HepG2 (cell line): ENCODE data around the gene TAF3. TPM values are rescaled to one million over a fixed set of nuclear protein-coding genes. Genes with fewer than 3 reads are reported as not detected.
A peak's percentile ranks its signal among the peaks of the same experiment; 100 is the strongest.

Source experiments
- BRD4 ChIP-seq: sonication (generic); formaldehyde crosslinking; IDR thresholded peaks from 2 replicates; pipeline ENCODE4 v1.4.0; 2020; ENCODE audit warnings: missing genetic modification reagents
- CBFB ChIP-seq: sonication (generic); formaldehyde crosslinking; IDR thresholded peaks from 2 replicates; pipeline ENCODE4 v1.4.0; 2020; ENCODE audit warnings: missing genetic modification reagents
- HHEX ChIP-seq: IDR thresholded peaks from 2 replicates; pipeline ENCODE4 v1.6.1; 2016; ENCODE audit warnings: control low read depth
- HOXA9 ChIP-seq: sonication (generic); formaldehyde crosslinking; IDR thresholded peaks from 2 replicates; pipeline ENCODE4 v1.8.1; 2022; ENCODE audit warnings: missing genetic modification reagents, mild to moderate bottlenecking, moderate library complexity, borderline replicate concordance
- KAT8 ChIP-seq: IDR thresholded peaks from 2 replicates; pipeline ENCODE4 v1.6.1; 2016; ENCODE audit warnings: missing genetic modification reagents, missing compliant biosample characterization
- KMT2A ChIP-seq: sonication (generic); formaldehyde crosslinking; IDR thresholded peaks from 2 replicates; pipeline ENCODE4 v1.4.0; 2020; ENCODE audit warnings: missing genetic modification reagents
- MED8 ChIP-seq: sonication (generic); formaldehyde crosslinking; IDR thresholded peaks from 2 replicates; pipeline ENCODE4 v1.8.1; 2023; ENCODE audit warnings: mild to moderate bottlenecking, missing genetic modification reagents; ENCODE audit not compliant: insufficient replicate concordance
- MIXL1 ChIP-seq: IDR thresholded peaks from 2 replicates; pipeline ENCODE4 v1.6.1; 2016
- NCOA2 ChIP-seq: sonication (generic); formaldehyde crosslinking; IDR thresholded peaks from 2 replicates; pipeline ENCODE4 v1.8.0; 2022; ENCODE audit warnings: inconsistent platforms
- NR2F1 ChIP-seq, 2 experiments: fragments of 450-650 bp in 1 of 2; formaldehyde crosslinking in 1 of 2; IDR thresholded peaks; 2 replicates each; pipeline versions ENCODE4 v1.5.0 to v1.6.1; 2016 to 2020; ENCODE audit warnings: mild to moderate bottlenecking in 1 of 2, missing compliant biosample characterization in 1 of 2, missing genetic modification reagents in 1 of 2, moderate library complexity in 1 of 2
- PBX2 ChIP-seq: IDR thresholded peaks from 2 replicates; pipeline ENCODE4 v1.6.1; 2016; ENCODE audit warnings: control low read depth
- POGZ ChIP-seq: sonication (generic); formaldehyde crosslinking; IDR thresholded peaks from 2 replicates; pipeline ENCODE4 v1.4.0; 2020; ENCODE audit warnings: mild to moderate bottlenecking, missing genetic modification reagents
- TRIM24 ChIP-seq: sonication (generic); formaldehyde crosslinking; IDR thresholded peaks from 2 replicates; pipeline ENCODE4 v1.8.0; 2022; ENCODE audit warnings: mild to moderate bottlenecking, missing genetic modification reagents
- ZNF607 ChIP-seq: sonication (generic); formaldehyde crosslinking; IDR thresholded peaks from 2 replicates; pipeline ENCODE4 v1.5.1; 2020; ENCODE audit warnings: missing genetic modification reagents, mild to moderate bottlenecking, borderline replicate concordance
- ZNF7 ChIP-seq: IDR thresholded peaks from 2 replicates; pipeline ENCODE4 v1.6.1; 2016; ENCODE audit warnings: missing biosample characterization, missing genetic modification reagents
- ZNF710 ChIP-seq: sonication (generic); formaldehyde crosslinking; IDR thresholded peaks from 2 replicates; pipeline ENCODE4 v1.5.0; 2020; ENCODE audit warnings: mild to moderate bottlenecking, missing genetic modification reagents, borderline replicate concordance
- ZNF839 ChIP-seq: sonication (generic); formaldehyde crosslinking; IDR thresholded peaks from 2 replicates; pipeline ENCODE4 v1.4.0; 2020; ENCODE audit warnings: missing genetic modification reagents, mild to moderate bottlenecking, borderline replicate concordance
- ZSCAN9 ChIP-seq: IDR thresholded peaks from 2 replicates; pipeline ENCODE4 v1.6.1; 2016; ENCODE audit warnings: borderline replicate concordance
- polyA plus RNA-seq, 8 experiments: library from polyadenylated mRNA; depleted of rRNA in 3 of 8; stranded (reverse) in 7 of 8; unstranded in 1 of 8; fragments of >200 nt; fragmentation: Illumina TruSeq in 4 of 8; extraction: Trizol in 4 of 8; gene quantifications; 2 replicates each; pipeline versions ENCODE4 v1.2.1 to v1.2.3, GENCODE V29; 2011 to 2016; ENCODE audit warnings: low read depth in 4 of 8, missing spikeins in 1 of 8, mixed read lengths in 1 of 8; ENCODE audit not compliant: insufficient read depth in 1 of 8
- total RNA-seq, 5 experiments: library from RNA; depleted of rRNA; stranded (reverse); fragments of >200 nt; fragmentation: Illumina TruSeq; extraction: Trizol; gene quantifications; 2 replicates each; pipeline ENCODE4 v1.2.3, GENCODE V29; 2016; ENCODE audit warnings: low read depth in 1 of 5
- TF ChIP-seq, protein P1 (sequence below): IDR thresholded peaks from 2 replicates; pipeline ENCODE4 v1.6.1; 2016
- TF ChIP-seq, protein P2 (sequence below): sonication (generic); formaldehyde crosslinking; IDR thresholded peaks from 2 replicates; pipeline ENCODE4 v1.4.0; 2020; ENCODE audit warnings: missing genetic modification reagents
- TF ChIP-seq, protein P3 (sequence below): IDR thresholded peaks from 2 replicates; pipeline ENCODE4 v1.4.0; 2020; ENCODE audit warnings: mild to moderate bottlenecking, missing genetic modification reagents

Gene TAF3
- total and polyA plus RNA-seq, 2 of the 13 experiments (the other 11 are each of a cell fraction or from before 2014, with no cell fraction given) = 1.7 to 2.9 TPM

DNA sequence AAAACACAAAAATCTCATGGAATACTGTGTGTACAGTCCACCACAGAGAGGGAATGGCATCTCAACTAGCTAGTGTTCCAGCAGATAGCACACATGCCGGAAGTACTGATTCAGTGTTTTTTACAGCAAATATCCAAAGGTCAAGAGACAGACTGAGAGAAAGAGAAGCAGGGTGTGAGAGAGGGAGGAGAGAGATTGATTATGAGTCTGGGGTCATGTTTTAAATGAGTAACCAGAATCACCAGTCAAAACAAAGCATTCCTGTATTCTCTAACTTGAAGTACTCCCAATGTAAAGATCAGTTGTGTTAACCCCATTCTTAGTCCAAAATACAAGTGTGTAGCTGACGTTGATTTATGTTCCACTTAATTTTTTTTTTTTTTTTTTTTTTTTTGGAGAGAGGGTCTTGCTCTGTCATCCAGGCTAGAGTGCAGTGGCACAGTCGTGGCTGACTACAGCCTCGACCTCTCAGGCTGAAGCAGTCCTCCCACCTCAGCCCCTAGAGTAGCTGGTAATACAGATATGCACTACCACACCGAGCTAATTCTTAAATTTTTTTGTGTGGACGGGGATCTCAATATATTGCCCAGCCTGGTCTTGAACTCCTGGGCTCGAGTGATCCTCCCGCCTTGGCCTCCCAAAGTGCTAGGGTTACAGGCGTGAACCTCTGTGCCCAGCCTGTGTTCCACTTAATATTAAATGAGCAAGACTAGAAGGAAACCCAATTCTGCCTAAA, 114.2 kb downstream of the TAF3 start (continued):
- TF ChIP-seq ZNF710 (CRISPR knock-in tag) (peak; percentile 99), KMT2A (peak; percentile 67; the same call in 1 of the 2 replicates), NR2F1 (CRISPR knock-in tag; IDR thresholded peaks at IDR 0.05) (peak; percentile 71 to 82; a peak in 3 of 4 replicates), HHEX (CRISPR knock-in tag) (peak; percentile 75), NCOA2 (CRISPR knock-in tag) (peak; percentile 89), KAT8 (peak; percentile 82), ZNF607 (CRISPR knock-in tag) (no peak), HOXA9 (CRISPR knock-in tag) (peak; percentile 61; the same call in 1 of the 2 replicates), MED8 (no peak), ZNF839 (no peak), POGZ (CRISPR knock-in tag) (peak; percentile 94), PBX2 (CRISPR knock-in tag) (0 out of 2 replicates have a peak, but pooled peaks have one; percentile 21), BRD4 (CRISPR knock-in tag) (no peak), ZSCAN9 (peak; percentile 76; the same call in 1 of the 2 replicates), MIXL1 (peak; percentile 90), CBFB (CRISPR knock-in tag) (peak; percentile 31; the same call in 1 of the 2 replicates), TRIM24 (CRISPR knock-in tag) (0 out of 2 replicates have a peak, but pooled peaks have one; percentile 64), ZNF7 (CRISPR knock-in tag) (no peak)
- TF ChIP-seq, protein P1, sequence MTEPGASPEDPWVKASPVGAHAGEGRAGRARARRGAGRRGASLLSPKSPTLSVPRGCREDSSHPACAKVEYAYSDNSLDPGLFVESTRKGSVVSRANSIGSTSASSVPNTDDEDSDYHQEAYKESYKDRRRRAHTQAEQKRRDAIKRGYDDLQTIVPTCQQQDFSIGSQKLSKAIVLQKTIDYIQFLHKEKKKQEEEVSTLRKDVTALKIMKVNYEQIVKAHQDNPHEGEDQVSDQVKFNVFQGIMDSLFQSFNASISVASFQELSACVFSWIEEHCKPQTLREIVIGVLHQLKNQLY (CRISPR knock-in tag) = peak; percentile 74
- TF ChIP-seq, protein P2, sequence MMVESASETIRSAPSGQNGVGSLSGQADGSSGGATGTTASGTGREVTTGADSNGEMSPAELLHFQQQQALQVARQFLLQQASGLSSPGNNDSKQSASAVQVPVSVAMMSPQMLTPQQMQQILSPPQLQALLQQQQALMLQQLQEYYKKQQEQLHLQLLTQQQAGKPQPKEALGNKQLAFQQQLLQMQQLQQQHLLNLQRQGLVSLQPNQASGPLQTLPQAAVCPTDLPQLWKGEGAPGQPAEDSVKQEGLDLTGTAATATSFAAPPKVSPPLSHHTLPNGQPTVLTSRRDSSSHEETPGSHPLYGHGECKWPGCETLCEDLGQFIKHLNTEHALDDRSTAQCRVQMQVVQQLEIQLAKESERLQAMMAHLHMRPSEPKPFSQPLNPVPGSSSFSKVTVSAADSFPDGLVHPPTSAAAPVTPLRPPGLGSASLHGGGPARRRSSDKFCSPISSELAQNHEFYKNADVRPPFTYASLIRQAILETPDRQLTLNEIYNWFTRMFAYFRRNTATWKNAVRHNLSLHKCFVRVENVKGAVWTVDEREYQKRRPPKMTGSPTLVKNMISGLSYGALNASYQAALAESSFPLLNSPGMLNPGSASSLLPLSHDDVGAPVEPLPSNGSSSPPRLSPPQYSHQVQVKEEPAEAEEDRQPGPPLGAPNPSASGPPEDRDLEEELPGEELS (CRISPR knock-in tag) = peak; percentile 91
- TF ChIP-seq, protein P3, sequence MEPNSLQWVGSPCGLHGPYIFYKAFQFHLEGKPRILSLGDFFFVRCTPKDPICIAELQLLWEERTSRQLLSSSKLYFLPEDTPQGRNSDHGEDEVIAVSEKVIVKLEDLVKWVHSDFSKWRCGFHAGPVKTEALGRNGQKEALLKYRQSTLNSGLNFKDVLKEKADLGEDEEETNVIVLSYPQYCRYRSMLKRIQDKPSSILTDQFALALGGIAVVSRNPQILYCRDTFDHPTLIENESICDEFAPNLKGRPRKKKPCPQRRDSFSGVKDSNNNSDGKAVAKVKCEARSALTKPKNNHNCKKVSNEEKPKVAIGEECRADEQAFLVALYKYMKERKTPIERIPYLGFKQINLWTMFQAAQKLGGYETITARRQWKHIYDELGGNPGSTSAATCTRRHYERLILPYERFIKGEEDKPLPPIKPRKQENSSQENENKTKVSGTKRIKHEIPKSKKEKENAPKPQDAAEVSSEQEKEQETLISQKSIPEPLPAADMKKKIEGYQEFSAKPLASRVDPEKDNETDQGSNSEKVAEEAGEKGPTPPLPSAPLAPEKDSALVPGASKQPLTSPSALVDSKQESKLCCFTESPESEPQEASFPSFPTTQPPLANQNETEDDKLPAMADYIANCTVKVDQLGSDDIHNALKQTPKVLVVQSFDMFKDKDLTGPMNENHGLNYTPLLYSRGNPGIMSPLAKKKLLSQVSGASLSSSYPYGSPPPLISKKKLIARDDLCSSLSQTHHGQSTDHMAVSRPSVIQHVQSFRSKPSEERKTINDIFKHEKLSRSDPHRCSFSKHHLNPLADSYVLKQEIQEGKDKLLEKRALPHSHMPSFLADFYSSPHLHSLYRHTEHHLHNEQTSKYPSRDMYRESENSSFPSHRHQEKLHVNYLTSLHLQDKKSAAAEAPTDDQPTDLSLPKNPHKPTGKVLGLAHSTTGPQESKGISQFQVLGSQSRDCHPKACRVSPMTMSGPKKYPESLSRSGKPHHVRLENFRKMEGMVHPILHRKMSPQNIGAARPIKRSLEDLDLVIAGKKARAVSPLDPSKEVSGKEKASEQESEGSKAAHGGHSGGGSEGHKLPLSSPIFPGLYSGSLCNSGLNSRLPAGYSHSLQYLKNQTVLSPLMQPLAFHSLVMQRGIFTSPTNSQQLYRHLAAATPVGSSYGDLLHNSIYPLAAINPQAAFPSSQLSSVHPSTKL = peak; percentile 97
